GM21360 (cell line): ENCODE results near the gene CEP76.

Experiments
- ATAC-seq: cut with Tn5 transposase; IDR thresholded peaks from one replicate; pipeline ENCODE4 v1.9.1; 2021; ENCODE audit warnings: mild to moderate bottlenecking, moderate library complexity; ENCODE audit not compliant: unreplicated experiment

CEP76 gene, protein sequence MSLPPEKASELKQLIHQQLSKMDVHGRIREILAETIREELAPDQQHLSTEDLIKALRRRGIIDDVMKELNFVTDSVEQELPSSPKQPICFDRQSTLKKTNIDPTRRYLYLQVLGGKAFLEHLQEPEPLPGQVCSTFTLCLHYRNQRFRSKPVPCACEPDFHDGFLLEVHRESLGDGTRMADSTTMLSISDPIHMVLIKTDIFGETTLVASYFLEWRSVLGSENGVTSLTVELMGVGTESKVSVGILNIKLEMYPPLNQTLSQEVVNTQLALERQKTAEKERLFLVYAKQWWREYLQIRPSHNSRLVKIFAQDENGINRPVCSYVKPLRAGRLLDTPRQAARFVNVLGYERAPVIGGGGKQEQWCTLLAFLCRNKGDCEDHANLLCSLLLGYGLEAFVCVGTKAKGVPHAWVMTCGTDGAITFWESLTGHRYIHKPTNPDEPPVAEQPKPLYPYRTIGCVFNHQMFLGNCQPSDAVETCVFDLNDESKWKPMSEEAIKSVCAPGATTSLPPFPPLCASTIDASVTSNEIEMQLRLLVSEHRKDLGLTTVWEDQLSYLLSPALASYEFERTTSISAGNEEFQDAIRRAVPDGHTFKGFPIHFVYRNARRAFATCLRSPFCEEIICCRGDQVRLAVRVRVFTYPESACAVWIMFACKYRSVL

DNA sequence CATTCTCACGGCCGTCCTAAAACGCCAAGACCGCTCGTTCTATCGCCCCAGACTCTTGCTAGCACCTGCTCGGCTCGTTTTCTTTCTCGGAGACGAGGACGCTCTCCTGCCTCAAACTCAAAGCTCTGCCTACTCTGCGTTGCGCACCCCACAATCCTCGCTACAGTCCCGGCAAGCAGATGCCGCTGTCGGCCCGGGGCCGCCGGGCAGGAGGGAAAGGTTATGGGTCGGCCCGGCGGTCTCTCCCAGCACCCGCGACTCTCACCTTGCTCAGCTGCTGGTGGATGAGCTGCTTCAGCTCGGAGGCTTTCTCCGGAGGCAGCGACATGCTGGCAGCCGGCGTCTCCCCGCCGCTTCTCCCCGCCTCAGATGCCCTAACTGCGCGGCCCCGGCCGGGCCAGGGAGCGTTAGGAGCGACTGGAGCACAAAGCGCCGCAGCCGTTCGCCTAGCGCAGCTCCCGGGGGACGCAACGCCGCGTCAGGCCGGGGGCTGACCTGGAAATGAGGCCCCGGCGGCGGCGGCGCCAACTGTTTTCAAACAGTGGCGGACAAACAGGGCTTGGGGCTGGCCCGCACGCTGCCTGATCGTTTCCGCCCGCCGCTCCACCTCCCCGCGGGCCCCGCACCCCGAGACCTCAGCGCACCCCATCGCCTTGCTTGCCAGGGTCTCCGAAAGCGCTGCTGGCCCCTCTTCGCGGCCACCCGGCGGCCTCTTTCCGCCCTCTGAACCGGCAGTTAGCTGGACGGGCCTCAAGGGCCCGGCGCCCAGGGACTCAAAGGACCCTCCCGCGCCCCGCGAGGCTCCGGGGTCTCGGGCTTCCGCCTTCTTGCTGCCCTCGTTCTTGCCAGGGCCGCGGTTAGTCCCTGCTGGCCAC is at the start of gene CEP76, which contains the start of gene PSMG2:
Gene CEP76 (minus strand): TSS at position 503 of the 875 bp plus-strand sequence. CDS start 175 bp downstream, at position 328.
Gene PSMG2 (plus strand): TSS at position 822 of the 875 bp plus-strand sequence. CDS start 66 bp downstream, outside the sequence.
- ATAC-seq = peak; percentile 62

DNA sequence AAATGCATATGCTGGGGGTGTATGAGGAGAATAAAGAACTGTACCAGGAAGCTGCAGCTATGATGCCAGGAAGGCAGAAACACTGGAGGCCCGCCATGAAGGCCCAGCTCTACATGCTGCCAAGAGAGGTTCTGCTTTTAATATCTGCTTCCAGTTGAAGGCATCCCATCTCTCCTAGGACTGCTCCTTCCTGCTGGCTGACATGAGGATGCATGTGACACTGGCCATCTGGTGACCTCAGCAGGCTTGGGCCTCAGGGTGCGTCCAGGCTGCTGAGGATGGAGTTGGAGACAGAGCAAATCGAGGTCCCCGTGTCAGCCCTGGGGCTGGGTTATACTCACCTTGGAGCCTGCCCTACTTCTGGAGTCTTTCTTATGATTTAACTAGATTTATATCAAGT is 49.4 kb upstream of the CEP76 start:
- ATAC-seq = no peak

DNA sequence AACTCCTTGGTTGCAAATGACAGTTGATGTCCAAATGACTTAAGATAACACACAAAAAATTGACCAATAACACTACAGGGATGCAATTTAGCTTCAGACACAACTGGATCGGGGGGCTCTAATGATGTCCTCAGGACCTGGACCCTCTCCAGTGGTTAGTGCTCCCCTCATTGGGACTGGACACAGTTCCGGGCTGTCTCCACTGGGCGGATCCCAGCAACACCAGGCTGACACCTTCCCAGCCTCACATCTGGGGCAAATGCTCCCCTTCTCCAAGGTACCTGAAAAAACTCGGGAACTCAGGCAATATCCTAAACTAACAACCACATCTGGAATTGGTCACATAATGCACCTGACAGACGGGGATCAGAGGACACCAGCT is 49.0 kb upstream of the CEP76 start:
- no peak for ATAC-seq

DNA sequence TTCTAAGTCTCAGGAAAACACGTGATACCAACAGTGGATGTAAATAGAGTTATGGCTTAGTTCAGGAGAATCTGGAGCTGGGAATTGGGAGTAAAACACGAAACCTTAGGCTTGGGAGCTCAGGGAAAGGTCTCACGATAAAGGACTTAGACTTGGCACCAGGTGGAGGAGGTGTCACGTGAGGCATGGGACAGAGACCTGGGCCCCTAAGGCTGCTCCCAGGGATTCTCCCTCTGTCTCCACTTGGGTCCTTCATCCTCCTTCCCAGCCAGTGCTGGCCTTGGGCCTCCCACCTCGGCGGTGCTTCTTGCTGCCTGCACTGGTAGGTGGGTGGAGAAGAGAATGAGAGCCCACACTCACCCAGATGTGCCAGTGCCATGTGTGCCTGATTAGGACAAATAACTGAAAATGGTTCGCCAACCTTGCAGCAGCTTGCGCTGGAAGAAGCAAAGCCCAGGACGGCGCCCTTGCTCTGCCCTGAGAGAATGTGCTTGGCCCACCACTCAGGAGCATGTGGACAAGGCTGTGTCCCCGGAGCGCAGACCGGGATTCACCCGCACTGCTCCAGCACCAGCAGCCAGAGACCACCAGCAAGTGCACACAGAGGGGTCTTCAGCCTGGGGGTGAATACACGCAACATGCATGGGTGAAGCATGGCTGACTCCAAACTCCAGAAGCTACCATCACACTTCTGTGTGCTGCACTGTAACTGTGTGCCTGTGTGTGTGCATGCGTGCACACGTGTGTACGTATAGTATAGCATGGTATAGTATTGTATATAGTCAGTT is 48.4 kb upstream of the CEP76 start:
- ATAC-seq = no peak

DNA sequence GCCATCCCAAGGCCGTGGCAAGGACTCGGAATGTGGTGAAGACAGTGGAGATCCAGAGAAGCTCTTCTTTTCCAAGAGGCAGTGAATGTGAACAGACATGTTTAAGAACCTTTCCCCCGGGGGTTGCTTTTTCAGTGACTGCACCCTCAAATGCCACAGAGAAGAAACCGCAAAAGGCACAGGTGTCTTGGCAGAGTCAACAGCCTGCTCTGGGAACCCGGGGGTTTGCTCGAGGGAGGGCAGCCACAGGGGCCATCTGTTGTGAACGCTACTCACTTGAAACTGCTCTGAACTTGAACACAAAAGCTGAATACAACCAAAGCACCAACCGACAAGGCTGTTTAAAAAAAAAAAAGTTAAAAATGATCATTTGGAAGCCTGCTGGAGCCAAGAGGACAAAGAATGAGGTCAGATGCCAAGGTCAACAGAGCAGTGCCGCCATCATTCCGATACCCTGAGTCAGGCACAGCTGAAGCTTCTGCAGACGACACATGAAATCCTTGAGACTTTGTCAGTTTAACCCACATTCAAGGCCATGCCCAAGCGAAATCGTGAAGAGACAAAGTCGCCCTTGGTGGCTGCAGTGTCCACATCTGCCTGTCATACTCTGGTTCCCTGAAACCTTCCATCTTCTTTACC is 47.7 kb upstream of the CEP76 start:
- no peak for ATAC-seq

DNA sequence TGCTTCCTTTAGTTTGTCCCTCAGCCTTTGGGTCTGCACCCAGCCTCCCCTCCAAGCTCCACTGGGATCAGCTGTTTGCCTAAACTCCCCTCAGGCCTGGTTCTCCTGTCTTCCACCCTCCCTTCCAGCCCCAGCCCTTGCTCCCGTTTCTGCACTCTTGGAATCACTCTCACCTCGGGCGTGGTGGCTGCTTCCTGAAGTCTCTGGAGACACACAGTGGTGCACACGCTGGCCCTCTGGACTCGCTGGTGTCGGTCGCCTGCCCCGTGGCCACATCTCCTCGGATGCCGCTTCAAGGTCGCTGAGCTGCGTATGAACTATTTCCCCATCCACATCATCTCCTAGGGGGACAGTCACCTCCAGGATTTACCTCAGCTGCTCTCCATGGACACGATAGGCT is 46.6 kb upstream of the CEP76 start:
- ATAC-seq = no peak

DNA sequence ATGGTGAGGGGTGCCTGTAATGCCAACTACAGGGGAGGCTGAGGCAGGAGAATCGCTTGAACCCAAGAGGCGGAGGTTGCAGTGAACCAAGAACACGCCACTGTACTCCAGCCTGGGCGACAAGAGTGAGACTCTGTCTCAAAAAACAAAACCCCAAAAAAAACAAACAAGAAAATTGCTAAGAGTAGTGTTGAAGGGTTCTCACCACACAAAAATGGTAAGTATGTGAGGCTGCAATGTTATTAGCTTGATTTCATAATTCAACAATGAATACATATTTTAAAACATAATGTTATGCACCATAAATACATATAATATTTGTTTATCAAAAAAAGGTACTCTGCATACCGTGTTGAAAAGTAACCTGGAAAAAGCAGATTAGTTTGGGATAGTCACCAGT is 46.1 kb upstream of the CEP76 start:
- ATAC-seq = no peak

DNA sequence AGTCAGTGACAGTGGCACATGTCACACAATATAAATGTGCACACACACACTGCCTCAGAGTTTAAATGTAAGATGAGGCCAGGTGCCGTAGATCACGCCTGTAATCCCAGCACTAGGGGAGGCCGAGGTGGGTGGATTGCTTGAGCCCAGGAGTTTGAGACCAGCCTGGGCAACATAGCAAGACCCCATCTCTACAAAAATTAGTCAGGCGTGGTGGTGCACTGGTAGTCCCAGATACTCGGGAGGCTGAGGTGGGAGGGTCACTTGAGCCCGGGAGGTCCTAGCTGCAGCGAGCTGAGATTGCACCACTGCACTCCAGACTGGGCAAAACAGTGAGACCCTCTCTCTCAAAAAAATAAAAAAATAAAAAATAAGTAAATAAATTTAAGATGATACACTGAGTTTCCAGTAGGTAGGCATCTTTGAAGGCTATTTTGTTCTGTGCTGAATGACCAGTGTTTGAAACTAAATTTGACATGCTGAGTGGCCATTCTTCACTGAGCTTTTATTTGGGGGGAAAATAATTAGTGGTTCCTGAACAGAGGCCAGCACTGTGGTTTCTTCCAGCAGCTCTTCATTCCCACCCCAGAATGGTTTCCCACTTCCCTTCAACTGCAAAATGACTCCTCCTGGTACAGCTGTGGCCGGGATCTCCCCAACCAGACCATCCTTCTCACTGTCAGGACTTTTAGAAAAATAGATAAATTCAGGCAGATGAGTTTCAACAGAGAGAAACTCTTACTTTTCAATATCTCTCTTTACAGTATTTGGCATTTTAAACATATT is 45.2 kb upstream of the CEP76 start:
- no peak for ATAC-seq

DNA sequence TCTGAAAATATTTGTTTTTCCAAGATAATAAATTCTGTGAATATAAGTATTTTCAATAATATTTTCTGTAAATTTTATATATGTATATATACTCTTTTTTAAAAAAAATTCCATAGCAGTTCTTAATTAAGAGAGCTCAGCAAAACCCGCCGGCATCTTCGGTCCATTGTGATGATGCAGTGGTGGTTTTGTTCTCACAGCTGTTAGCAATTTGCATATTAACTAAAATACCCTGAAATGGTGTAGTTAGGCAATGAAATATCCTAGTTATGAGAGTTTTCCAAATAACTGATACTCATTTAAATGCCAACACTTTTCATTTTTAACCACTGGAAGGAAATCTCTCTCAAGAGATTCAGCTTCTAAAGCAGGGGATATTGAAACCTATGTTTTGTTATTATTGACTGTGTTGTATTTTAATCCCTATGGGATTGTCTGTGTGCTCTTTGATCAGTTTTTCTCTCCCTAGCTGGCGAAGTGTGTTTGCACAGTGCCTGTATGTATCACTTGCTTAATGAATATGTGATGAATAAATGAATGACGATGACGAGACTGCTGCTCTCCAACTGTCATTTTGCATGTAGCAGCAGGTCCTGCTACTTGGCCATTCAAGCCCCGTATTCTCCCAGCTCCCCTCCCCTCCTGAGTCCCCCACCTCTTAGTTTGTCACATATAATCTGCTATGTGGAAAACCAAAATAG is 42.7 kb upstream of the CEP76 start:
- no peak for ATAC-seq

DNA sequence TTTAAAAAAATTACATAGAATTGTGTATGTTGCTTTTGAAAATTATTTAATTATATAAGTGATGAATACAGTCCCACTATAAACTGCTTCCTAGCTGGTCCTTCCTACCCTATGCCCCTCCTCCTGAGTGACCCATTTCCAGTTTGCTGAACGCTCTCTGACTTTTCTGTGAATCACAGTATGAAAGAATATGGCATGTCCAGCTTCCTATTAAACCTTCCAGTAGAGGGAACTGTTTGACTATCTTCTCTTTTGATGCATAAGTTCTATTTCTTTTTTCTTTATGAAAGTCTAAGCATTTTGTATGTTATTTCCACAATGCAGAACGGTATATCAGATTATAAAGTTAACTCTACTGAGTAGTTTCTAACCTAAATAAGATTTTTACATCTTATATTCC is 41.6 kb upstream of the CEP76 start:
- no peak for ATAC-seq

DNA sequence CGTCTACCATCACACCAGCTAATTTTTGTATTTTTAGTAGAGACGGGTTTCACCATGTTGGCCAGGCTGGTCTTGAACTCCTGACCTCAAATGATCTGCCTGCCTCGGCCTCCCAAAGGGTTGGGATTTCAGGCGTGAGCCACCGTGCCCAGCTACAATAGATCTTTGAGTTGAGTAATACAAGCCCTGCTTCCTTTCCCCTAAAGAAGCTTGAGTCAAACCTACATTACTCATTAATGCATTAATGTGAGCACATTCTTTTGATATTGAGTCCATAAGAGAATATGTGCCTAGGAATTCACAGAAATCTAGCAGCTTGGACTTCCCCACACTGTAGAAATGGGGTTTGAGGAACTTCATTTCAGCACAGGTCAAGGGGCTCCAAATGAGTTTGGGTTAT is 39.9 kb upstream of the CEP76 start:
- no peak for ATAC-seq

DNA sequence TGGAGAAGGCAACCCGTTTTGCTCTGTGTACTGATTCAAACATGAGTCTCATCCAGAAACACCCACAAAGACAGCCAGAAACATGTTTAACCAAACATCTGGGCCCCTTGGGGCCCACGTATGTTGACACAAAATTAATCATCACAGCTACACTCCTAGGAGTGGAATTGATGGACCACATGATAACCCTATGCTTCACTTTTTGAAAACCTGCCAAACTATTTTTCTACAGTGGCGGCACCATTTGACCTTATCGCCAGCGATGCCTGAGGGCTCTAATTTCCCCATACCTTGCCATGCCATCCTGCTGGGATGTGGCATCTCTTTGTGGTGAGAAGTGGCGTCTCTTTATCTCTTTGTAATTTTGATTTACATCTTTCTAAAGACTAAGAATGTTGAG is 38.8 kb upstream of the CEP76 start:
- no peak for ATAC-seq

DNA sequence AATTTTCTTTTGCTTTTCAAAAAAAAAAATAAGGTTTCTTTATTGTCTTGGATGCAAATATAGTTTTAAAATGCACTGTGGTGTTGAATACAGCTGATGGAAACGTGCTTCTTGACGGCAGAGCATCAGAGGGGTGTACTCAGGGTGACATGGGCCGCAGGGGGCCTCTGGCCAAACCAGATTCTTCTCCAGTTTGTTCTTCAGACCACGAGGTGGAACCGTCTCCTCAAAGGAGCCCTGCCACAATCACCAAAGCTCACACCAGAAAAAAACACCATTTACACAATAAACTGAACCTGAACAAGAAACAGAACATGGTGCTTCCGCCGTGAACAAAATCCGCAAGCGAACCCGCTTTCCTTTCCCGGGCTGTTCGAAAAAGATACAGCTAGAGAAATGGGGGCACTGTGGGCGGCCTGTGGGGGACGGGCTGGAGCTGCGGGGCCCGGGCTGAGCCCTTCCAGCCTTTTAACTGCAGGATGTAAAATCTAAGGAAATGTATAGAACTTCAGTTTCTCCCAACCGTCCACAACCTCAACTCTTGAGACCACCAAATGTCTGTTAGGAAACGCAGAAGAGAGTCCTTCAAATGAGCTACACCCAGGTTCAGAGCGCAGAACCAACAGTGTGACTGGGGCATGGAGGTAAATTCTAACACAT is 34.9 kb upstream of the CEP76 start:
- no peak for ATAC-seq

DNA sequence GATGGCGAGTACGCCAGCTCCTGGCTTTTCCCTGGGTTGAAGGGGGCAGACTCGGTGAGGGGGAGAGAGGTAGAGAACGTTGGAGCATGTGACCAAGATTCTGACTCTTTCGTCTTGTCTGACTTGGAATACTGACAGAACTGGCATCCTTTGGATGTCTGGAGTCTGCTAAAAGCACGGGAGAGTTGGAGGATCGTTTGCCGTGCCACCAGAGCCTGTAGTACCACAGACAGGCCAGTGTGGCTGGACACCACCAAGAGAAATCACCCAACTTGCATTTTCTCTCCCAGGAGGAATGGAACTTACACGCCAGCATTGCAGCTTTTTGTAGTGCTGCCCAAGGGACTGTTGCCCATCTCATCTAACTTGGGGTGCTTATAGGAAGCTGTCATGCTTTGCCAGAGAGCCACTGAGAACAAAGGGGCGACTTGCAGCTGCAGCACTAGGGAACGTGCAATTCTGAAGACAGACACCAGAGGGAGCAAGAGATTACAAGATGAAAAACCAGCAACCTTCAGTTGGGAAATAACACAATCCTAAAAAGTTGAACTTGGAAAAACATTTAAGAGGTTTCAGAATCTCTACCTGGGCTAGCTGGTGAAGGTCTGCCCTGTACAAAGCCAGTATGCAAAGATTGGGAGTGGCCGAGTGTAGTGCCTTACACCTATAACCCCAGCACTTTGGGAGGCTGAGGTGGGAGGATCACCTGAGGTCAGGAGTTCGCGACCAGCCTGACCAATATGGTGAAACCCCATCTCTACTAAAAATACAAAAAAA is 24.4 kb upstream of the CEP76 start:
- ATAC-seq = no peak

DNA sequence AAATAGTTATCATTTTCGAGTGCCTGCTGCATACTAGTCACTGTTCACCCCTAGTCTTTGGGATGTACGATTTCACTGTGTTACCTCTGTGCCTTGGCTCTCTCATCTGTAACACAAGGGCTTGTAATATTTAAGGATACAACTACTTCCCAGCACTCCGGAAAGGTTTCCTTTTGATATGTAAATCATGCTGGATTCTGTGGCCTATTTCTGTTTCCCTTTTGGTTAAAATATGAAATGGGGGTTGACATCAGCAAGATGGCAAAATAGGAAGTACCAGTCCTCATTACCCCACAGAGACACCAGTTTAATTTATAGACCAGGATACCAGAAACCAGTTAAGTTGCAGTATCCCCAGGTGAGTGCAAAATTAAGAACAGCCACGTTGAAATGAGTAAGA is 23.8 kb upstream of the CEP76 start:
- ATAC-seq = no peak

DNA sequence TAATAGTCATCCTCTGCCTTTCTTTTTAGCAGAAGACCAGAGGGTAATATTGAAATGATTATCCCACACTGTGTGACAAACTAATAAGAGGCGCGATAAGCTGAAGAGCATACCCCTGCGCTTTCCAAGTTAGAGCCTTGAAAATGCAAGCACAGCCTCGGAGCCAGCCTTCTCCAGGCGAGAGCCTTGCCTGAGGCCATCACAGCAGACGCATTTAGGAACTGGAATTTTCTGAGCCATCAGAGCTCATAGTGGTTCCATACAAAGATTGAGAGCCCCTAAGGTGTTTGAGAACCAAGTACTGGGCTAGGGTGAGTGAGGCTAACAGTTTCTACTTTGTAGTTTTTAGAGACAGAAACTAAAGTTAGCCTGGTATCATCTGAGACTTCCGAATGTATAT is 20.2 kb upstream of the CEP76 start:
- no peak for ATAC-seq

DNA sequence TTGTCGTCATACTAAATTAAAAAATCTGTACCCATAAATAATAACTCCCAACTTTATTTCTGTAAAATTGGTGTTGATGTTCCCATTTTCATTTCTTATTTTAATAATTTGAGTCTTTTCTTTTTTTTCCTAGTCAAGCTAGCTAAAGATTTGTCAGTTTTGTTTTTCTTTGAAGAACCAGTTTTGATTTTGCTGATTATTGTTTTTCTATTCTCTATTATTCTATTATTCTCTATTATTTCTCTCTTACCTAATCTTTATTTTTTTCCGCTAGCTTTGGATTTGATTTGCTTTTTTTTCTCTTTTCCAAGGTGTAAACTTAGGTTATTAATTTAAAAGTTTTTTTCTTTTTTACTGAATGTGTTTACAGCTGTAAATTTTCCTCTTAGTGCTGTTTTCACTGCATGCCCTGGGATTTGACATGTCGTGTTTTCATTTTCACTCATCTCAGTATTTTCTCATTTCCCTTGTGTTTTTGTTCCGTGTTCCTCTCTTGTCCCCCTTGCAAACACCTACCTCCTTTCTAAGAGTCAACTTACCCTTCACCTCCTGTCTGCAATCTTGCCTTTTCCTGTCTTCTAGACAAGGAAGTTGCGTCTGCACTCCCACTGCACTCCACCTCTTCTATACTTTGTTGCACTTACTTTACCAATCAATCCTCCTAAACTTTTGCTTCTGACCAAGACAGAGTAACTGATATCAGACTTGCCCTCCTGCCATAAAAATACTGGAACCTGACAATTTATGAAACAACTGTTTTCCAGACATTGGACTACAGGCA is 19.2 kb upstream of the CEP76 start:
- no peak for ATAC-seq
